HG03045 (cell line): ENCODE data around the gene DNASE1L3.

Source experiments
- ATAC-seq: cut with Tn5 transposase; IDR thresholded peaks from one replicate; pipeline ENCODE4 v1.9.1; 2021; ENCODE audit warnings: mild to moderate bottlenecking, moderate library complexity; ENCODE audit not compliant: unreplicated experiment

Gene DNASE1L3

GRCh38 chr3:58180099-58180880 is 30.5 kb downstream of the DNASE1L3 start:
- no peak for ATAC-seq

- no peak for ATAC-seq
Observed at GRCh38 chr3:58179235-58180098, 31.3 kb downstream of the DNASE1L3 start.

GRCh38 chr3:58178528-58179234 is 32.1 kb downstream of the DNASE1L3 start:
- no peak for ATAC-seq

- peak; percentile 85 for ATAC-seq
Observed at GRCh38 chr3:58177747-58178527, 32.8 kb downstream of the DNASE1L3 start.

- ATAC-seq = no peak
Observed at GRCh38 chr3:58176827-58177489, 33.8 kb downstream of the DNASE1L3 start.

GRCh38 chr3:58176185-58176530 is 34.6 kb downstream of the DNASE1L3 start:
- ATAC-seq = no peak

- ATAC-seq = no peak
Observed at GRCh38 chr3:58175437-58176184, 35.2 kb downstream of the DNASE1L3 start.

- ATAC-seq = no peak
Observed at GRCh38 chr3:58175187-58175436, 35.7 kb downstream of the DNASE1L3 start.

- ATAC-seq = no peak
Observed at GRCh38 chr3:58173669-58174398, 36.9 kb downstream of the DNASE1L3 start.

GRCh38 chr3:58173029-58173668 is 37.6 kb downstream of the DNASE1L3 start:
- no peak for ATAC-seq

- ATAC-seq = no peak
Observed at GRCh38 chr3:58171126-58171525, 39.6 kb downstream of the DNASE1L3 start.

- no peak for ATAC-seq
Observed at GRCh38 chr3:58170376-58170775, 40.4 kb downstream of the DNASE1L3 start.

GRCh38 chr3:58169371-58169770 is 41.4 kb downstream of the DNASE1L3 start:
- ATAC-seq = no peak

- no peak for ATAC-seq
Observed at GRCh38 chr3:58168498-58168897, 42.3 kb downstream of the DNASE1L3 start.

GRCh38 chr3:58167431-58168351 is 43.1 kb downstream of the DNASE1L3 start:
- ATAC-seq = no peak

- no peak for ATAC-seq
Observed at GRCh38 chr3:58164906-58165821, 45.6 kb downstream of the DNASE1L3 start.
